ENCODE results near the gene UBL4B.

The UBL4B gene

DNA sequence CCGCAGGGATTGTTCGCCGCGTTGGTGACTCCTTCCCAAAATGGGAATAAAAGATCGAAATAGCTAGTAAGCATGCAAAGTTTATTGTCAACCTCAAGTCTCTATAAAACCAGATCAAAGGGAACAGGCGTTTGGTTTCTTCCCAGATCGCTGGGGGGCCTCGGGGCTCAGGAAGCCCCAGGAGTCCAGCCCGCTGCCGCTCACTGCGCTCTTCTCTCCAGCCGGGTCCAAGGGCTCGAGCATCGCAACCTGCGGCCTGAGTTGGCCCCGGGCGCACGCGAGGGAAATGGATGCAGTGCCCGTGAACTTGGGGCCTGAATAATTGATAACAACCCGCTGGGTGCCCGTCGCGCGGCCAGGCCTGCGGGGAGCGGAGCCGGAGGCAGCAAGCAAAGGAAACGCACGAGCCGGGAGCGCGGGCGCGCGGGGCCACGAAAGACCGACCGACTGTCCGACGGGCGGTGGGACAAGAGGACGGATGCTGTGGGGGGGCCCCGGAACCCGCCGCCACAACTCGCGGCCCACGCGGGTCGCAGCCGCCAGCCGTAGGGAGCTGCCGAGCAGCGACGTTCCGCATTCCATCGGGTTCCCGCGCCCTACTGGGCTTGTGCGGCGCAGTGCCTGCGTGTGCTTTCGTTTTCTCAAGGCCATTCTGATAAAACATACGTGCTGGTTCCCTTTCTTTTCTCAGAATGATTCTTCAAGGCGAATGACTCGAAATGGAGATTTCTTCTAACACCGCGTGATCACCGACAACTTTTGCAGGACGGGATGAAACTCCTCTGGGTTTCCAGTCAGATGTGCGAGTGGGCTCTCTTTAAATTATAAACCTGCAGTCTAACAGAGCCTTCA, 27.8 kb upstream of the UBL4B start:
- in situ Hi-C loops (cut with MboI; ENCODE audit: low sequenced_read_pairs) = no loop called here

DNA sequence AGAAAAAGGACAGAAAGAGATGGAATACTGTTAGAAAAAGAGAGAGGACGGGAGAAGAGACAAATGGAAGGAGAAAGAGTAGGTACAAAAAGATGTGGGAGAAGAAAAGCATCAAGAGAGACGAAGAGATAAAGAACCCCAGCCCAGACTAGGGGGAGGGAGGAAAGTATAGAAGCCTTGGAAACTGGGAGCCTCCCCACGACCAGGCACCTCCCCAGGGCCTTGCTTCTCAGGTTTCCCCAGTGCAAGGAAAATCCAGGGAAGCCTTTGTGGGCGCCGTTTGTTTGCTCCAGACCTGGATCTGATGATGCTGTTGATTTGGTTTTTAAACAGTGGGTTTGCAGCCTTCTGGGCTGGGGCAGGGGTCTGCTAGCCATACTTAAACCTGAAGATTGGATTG, 26.6 kb upstream of the UBL4B start:
- in situ Hi-C loops (cut with MboI; ENCODE audit: low sequenced_read_pairs) = no loop called here

DNA sequence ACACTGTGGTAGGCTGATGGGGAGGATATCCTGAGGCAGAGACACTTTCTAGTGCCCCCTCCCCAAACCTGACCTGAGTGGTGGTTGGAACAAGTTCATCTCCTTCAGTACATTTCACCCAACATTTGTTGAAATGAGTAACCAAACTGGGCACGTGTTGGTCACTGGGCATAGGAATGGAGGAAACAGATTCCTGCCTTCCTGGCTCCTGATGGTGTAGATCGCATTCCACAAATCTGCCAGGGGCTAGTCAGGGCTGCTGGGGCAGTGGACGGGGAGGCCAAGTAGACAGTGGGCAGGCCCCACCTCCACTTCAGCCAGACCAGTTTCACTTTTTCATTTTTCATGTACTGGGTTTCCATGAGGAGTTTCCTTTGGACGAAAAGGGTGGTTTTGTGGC, 25.3 kb upstream of the UBL4B start:
- in situ Hi-C loops (cut with MboI; ENCODE audit: low sequenced_read_pairs) = no loop called here

DNA sequence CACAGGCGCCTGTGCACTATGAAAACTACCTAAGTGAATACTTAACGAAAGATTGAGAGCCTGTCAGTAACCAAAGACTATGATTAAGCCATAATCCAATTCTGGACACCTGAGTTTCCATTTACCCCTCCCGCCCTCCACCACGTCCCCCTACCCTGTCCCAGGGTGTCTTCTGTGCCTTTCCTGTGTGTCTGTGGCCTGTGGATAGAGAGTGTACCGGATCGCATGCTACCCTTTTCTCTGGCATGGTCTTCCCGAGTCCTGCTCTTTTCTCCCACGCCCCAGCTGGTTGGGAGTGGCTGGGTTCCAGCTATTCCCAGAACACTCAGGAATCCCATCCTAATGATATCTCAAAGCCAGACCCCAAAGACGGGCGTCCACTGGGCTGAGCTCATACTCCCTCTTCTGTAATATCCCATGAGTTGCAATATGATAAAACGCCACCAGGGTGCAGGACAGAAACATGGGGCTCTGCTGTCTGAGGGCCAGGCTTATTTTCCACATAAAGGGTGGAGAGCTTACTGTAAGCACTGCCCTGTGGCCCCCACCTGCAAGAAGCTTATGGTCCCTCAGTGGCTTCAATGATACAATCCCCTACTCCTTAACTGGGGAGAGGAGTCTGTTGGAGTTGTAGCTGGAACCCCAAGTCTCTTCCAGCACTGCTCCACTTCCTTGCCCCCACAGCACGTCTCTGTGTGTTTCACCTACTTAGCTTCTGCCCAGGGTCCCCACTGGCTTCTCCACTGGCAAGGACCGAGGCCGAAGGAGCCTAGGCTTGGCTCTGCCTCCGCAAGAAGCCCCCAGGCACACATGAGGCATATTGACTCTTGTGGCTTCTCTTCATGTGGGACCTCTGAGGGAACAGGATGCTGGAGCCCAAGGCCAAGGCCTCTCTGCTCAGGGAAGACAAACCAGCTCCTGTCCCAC, 24.2 kb upstream of the UBL4B start:
- in situ Hi-C loops (cut with MboI; ENCODE audit: low sequenced_read_pairs) = no loop called here

DNA sequence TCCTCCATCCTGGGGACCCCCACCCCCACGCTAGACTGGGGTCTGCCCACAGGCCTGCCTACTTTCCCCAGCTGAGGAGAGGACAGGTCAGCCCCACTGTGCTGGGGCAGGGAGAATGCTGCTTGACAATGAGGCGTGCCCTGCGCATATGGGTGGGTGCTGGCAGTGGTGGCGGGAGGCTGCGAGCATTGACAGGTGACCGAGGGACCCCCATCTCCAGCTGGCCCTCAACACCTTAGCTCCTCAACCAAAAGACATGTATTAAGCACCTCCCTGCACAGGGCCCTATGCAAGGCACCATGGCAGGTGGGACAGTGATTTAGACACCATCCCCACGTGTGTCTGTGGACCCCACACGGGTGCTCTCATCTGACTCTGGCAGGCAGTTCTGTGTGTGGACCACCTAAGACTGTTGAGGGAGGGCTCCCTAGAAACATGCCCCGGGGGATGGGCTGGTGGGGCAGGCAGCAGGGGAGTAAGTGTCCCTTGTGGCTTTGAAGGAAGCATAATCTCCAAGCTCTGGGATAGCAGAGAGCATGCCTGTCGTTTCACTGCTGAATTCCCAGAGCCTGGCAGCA, 23.4 kb upstream of the UBL4B start:
- in situ Hi-C loops (cut with MboI; ENCODE audit: low sequenced_read_pairs) = no loop called here

DNA sequence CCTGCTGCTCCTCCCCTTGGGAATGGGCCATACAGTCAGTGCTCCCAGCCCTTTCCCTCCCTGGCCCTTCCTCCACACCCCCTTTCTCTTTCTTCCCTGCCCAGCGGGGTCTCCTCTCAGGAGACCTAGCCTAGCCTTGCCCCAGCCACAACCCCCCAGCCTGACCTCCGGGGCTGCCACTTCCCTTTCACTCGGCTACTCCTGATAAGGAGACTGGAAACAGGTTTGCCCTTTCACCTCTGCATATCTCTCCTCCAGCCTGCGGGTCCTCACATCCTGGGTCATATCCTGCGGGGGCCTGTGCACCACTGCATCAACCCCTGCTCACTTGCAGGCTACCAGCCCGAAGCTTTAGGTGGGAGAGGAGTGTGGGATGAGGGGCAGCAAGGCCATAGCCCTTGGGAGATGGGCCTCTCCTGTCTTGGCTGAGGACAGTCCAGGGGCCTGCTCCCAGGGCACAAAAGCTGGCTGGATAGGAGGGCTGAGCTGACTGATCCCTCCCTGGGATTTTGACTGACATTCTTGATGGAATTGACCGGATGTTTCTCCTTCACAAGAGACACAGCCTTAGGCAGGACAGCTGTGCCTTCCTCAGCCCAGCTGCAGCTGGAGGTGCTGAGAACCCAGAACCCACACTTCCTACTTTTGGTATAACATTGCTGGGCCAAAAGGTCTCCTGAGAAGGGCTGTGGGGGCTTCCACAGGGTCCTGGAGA, 22.5 kb upstream of the UBL4B start:
- in situ Hi-C loops (cut with MboI; ENCODE audit: low sequenced_read_pairs) = no loop called here

DNA sequence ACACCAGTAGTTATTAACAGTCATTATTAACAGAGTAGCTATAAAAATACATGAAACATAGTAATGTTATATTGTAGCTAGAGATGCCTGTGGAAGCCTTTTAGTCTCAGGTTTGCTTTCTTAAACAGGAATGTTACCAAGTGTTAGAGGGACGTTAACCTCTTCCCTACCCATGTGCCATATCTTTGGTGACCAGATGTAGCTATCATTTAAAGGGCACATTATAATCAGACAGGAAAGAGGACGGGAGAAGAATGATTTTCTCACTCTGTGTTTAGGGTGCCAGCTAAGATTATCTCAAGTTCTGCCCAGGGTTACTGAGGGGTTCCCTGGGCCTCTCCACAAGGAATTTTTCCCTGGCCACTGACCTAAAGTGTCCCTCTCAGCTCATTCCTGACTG, 20.9 kb upstream of the UBL4B start:
- in situ Hi-C loops (cut with MboI; ENCODE audit: low sequenced_read_pairs) = no loop called here

DNA sequence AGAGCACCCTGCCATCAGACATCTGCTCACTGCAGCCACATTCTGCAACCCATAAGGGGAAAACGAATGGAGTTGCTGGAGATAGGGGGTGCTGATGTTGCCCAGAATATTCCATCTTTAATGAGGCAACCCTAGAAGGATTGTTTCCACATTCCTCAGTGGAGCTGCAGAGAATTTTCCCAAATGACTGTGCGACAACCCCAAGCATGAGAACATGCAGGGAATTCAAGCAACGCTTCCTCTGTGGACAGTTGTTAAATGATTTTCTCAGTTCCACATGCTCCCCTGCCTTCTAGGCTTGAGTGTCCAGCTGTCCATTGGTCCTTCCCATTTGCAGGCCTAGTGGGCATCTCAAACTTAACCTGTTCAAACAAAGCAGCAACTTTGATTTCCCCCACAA, 20.5 kb upstream of the UBL4B start:
- in situ Hi-C loops (cut with MboI; ENCODE audit: low sequenced_read_pairs) = no loop called here

DNA sequence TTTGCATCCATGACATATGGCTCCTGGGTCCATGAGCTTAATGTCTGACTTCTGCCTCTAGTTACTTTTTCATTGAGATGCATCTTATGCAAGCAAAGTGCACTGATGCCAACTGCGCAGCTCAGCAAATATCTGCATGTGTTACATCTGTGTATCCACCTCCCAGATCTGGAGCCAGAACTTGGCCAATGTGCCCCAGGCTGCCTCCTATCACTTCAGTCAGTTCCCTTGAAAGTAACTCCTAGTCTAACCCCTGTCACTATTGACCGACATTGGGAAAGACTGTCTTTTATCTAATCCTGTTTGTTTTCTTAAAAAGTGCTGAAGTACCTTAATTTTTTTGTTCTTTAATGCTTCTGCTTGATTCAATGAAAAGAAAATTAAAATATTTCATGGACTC, 19.3 kb upstream of the UBL4B start:
- in situ Hi-C loops (cut with MboI; ENCODE audit: low sequenced_read_pairs) = no loop called here

DNA sequence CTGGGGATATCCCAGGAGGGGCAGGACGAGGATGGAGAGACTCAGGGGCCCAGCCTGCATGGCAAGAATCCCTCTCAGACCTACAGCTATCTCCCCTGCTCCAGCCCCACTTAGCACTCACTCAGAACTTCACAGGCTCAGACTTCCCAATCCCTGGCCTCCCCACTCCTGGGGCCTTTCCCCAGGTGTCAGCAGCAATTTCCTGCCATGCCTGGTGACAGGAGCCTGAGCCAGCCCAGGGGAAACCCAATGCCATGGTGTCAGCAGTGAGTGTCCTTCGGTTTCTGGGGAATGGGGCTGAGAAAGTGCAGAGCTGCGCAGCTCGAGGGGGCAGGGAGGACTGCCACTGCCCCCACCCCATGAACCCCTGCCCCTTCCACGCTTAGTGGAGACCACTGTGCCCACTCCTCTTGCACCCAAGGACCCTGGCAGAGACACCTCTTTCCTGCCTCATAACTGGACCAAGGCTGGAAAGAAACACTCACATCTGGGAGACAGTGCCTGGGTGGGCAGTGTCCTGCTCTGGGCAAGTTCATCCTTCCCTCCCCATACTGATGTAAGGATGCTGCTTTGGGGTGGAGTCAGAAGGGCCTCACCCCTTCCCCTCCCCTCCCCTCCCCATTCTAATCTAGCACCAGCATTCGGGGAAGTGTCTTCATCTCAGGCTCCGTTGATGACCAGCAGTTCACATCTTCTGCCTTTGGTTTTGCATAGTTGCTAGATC, 17.1 kb upstream of the UBL4B start:
- in situ Hi-C loops (cut with MboI; ENCODE audit: low sequenced_read_pairs) = no loop called here

DNA sequence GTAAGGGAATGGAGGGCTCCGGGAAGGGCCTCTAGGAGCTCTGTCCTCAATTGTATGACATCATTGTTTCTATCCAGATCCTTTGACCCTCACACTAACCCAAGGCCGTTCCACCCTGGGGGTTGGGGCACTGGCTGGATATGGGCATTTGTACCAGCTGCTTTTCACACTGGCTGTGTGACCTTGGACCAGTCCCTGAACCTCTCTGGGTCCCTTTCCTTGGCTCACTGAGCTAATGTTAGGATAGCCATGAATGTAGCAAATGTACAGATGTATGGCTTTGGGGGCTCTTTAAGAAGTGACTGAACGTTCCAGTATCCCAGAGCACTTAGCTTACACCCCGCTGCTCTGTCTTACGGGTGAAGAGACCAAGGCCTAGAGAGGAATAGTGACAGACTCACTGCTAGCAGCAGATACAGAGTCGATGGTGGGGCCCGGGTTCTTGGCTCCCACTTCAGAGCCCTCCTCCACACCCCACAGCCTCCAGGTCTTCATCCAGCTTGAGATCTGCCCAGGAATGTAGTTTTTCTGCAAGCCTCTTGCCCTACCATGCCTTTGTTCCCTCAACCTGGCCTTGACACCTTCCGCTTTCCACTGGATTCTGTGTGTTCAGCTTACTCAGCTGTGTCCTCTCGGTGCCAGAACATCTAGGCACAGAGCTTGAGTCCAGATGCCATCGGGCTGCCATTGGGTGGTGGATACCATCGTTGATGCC, 14.6 kb upstream of the UBL4B start:
- in situ Hi-C loops (cut with MboI; ENCODE audit: low sequenced_read_pairs) = no loop called here

DNA sequence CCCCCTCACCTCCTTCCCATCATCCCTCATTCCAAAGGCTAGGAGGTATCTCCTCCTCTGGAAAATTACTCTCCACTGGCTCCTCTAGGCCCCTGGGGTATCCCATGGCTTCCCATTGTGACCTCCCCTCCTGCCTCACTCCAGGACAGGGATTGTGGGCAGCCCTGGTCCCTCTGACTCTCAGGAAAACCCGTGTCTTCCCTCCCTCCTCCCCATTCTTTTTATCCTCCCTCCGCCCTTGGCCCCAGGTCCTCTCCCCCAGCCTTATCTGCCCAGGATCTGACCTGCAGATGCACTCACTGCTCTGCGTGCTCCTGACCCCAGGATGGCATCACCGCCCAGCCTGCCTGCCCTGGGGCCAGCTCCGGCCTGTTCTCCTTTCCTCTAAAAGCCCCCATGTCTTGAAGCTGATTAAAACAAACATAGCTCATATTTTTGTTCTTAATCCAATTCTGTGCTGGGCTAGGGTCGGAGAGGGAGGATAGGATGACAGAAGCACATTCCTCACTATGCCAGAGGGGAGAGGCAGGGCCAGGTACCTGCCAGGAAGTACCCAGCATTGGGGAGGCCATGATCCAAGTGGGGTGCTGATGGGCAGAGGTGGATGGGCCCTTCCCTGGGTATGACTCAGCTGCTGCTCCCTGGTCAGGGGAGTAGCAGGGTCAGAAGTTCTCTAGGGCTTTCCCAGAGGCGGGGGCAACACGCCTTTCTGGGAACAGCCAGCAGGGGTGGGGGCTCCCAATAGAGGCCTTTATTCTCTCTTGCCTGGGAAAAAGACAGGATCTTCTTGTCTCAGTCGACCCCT, 13.8 kb upstream of the UBL4B start:
- in situ Hi-C loops (cut with MboI; ENCODE audit: low sequenced_read_pairs) = no loop called here

DNA sequence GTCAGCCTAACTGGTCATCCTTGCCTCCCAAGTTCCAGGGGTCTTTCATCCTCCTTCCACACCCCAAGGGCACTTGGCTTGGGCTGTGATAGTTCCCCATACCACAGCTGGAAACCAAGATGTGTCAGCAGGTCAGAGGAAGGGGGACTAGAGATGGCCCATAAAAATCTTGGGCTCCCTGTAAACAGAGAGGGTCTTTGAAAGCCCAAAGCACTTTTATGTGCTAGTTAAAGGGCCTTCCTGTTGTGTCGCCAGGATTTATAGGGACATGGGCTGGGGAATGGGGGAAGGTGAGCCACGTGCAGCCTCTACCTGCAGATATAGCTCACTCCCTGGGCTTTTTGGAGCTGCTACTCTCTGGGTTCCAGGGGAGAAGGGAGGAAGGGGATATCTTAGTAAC, 11.9 kb upstream of the UBL4B start:
- in situ Hi-C loops (cut with MboI; ENCODE audit: low sequenced_read_pairs) = no loop called here

DNA sequence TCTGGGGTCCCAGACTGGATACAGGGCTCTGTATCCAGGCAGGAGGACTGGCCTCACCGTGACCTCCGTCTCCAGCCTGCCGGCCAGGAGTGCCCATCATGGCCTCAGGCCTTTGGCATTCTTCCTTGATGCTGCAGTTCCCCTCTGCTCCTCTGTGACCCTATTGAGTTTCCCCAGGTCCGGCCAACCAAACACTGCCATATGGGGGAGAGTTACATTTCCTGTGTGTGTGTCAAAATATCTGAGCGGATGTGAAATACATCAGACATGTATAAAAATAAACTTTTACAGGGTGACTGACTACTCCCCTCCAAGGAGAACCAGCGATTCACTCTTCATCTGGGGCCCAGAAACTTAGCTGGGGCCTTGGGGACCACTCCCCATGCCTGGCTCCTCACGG, 10.2 kb upstream of the UBL4B start:
- in situ Hi-C loops (cut with MboI; ENCODE audit: low sequenced_read_pairs) = no loop called here

DNA sequence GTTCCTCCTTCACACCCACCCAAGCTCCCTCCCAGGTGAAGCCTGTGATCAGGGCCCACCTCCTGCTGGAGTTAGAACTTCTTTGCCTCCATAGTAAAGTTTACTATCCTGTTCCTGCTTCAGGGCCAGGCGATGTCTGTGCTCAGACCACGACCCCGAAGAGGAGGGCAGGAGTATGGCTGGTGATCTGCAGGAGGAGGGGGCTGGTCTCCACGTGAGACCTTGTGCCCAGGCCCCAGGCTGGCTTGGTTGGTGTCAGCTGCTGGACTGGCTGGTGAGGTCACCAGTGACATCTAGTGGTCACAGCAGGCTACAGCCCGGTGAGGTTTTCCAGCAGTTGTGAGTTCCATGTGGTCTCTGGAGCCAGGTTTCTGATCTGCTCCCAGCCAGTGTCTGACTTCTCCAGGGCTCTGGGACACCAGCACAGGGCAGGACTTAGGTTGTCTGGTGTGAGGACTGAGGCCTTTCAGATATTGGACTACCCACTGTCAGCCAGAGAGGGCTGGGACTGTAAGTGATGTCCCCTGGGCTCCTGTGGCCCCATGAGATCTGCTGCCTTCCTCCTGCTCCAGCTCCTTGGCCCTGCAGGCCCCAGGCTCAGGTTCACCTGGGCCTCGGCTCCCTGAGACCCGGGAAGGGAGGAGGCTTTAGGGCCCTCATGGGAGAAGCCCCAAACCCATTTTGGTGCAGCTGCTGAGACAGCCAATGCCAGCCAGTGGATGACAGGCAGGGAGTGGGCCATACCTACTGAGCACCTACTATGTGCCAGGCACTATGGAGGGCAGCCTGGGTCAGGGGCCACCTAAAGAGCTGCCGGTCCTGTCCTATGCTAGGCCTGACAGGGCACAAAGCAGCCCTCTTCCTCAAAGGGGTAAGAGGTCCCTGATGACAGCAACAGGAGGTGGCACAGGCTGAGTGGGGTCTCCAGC, 6.0 kb upstream of the UBL4B start:
- in situ Hi-C loops (cut with MboI; ENCODE audit: low sequenced_read_pairs) = no loop called here

DNA sequence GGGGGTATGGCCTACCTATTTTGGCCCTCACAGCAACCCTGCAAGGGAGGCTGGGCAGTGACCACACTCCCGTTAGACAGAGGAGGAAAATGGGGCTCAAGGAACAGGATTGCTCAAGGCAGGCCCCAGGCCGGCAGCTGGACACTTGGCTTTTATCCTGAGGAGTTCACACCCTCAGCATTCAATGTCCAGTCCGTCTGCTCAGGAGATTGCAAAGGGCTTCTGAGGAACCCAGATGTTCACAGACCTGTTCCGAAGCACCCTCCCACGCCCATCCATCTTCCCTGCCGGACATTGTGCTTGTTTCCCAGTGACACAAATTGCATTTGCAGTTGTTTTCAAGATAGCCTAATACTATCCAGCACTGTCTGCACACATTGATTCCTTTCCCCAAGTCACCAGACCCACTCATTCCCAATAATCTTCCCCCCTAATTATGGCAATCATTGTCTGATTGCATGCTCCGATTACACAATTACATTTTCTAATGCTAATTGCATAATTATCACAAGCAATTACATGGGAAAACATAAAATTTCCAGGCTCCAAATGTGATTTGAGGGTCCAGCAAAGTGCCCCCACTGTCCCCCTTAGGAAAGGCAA, 4.3 kb upstream of the UBL4B start:
- in situ Hi-C loops (cut with MboI; ENCODE audit: low sequenced_read_pairs) = no loop called here

DNA sequence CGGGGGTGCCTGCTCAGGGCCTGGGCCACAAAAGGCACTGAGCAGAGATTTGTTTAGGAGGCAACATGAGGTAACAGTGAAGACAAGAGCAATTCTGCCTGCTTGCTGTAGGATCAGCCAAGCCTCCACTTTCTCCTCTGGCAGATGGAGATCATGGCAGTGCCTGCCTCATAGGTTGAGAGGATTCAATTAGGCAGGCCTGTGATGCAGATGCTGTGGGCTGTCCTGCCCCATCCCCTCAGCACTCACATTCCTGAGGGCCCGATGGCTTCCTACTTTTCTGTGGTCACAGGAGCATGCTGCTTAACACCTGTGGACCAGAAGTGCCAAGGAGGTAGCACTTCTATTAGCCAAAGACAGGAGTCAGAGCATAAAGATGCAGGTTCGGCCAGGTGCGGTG, 1.2 kb upstream of the UBL4B start:
- in situ Hi-C loops (cut with MboI; ENCODE audit: low sequenced_read_pairs) = no loop called here

DNA sequence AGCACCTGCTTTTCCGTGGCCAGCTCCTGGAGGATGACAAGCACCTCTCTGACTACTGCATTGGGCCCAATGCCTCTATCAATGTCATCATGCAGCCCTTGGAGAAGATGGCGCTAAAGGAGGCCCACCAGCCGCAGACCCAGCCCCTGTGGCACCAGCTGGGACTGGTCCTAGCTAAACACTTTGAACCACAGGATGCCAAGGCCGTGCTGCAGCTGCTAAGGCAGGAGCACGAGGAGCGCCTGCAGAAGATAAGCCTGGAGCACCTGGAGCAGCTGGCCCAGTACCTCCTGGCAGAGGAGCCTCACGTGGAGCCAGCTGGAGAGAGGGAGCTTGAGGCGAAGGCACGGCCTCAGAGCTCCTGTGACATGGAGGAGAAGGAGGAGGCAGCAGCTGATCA, 413 bp downstream of the UBL4B start:
- in situ Hi-C loops (cut with MboI; ENCODE audit: low sequenced_read_pairs) = no loop called here

All from HL-60/S4 treated with phorbol 12-myristate 13-acetate at 8.2 ng/mL for 4 days and 3 days (cell line).